Liver (tissue), 3 donors: ENCODE results near the gene ATL2.
A peak's percentile ranks its signal among the peaks of the same experiment; 100 is the strongest.

Experiments used
- JUND ChIP-seq, 2 donors: IDR thresholded peaks; 2 replicates each; pipeline ENCODE4 v1.6.1; 2016; ENCODE audit warnings: antibody characterized with exemption in 2 of 2
- YY1 ChIP-seq: IDR thresholded peaks from 2 replicates; pipeline ENCODE4 v1.6.1; 2016; ENCODE audit warnings: antibody characterized with exemption, mild to moderate bottlenecking
- TF ChIP-seq, protein P1 (sequence below): fragments of 150-350 bp; IDR thresholded peaks from 2 replicates; pipeline ENCODE4 v1.5.1; 2017; ENCODE audit warnings: improper control_type of control experiment, low read depth, low read length; ENCODE audit not compliant: missing input control
- TF ChIP-seq, protein P2 (sequence below): IDR thresholded peaks from 2 replicates; pipeline ENCODE4 v1.6.1; 2016; ENCODE audit warnings: antibody characterized with exemption
- TF ChIP-seq, protein P3 (sequence below): IDR thresholded peaks from 2 replicates; pipeline ENCODE4 v1.6.1; 2016; ENCODE audit warnings: antibody characterized with exemption, mild to moderate bottlenecking
- TF ChIP-seq, protein P4 (sequence below): IDR thresholded peaks from 2 replicates; pipeline ENCODE4 v1.6.1; 2016; ENCODE audit warnings: antibody characterized with exemption
- donor health status: healthy.
- donor health status: healthy.

DNA sequence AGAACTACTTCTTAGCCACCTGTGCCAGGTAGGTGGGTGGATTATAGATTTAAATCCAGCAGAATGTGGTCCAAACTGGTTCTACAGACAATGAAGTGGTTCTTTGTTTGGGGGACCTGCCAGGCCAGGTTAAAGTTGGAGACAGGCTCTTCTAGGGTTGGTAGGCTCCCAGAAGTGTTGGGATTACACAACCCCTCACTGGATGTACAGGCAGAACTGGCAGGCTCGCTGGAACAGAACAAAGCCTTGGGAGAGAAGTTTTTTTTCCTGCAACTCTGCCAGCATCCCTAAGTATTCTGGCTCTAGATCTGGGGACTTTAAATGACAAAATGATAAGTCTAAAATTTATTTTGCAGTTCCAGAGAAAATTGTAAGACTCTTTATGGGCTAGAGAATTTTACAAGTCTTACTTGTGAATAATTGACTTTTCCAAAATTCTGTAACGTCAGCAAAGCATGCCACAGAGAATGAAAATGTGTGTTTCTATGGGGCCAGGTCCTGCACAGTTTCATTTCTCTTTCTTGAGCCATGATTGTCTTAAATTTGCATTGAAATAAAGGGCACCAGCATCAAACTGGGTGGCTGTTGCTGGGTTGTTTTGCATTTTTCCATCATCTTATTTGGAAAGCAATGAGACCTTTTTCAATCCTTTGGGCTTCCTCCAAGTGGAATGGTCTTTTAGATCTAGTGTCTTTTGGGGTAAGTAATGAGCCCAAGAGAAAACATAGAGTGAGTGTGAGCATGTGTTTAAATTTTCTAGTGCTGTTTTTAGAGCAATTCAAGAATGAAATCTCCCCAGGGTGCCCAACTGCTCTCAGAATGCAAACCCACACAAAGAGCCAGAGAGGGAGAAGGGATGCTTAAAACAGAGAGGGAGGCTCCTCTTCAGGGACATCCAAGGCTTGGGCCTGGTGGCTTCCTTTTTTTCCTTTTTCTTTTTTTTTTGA, 32.4 kb upstream of the ATL2 start:
- TF ChIP-seq, protein P1, sequence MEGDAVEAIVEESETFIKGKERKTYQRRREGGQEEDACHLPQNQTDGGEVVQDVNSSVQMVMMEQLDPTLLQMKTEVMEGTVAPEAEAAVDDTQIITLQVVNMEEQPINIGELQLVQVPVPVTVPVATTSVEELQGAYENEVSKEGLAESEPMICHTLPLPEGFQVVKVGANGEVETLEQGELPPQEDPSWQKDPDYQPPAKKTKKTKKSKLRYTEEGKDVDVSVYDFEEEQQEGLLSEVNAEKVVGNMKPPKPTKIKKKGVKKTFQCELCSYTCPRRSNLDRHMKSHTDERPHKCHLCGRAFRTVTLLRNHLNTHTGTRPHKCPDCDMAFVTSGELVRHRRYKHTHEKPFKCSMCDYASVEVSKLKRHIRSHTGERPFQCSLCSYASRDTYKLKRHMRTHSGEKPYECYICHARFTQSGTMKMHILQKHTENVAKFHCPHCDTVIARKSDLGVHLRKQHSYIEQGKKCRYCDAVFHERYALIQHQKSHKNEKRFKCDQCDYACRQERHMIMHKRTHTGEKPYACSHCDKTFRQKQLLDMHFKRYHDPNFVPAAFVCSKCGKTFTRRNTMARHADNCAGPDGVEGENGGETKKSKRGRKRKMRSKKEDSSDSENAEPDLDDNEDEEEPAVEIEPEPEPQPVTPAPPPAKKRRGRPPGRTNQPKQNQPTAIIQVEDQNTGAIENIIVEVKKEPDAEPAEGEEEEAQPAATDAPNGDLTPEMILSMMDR: no peak
- TF ChIP-seq, protein P2, sequence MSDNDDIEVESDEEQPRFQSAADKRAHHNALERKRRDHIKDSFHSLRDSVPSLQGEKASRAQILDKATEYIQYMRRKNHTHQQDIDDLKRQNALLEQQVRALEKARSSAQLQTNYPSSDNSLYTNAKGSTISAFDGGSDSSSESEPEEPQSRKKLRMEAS: no peak
- TF ChIP-seq YY1 (peak; percentile 15), JUND (IDR thresholded peaks at IDR 0.05) (no peak)
- TF ChIP-seq, protein P3, sequence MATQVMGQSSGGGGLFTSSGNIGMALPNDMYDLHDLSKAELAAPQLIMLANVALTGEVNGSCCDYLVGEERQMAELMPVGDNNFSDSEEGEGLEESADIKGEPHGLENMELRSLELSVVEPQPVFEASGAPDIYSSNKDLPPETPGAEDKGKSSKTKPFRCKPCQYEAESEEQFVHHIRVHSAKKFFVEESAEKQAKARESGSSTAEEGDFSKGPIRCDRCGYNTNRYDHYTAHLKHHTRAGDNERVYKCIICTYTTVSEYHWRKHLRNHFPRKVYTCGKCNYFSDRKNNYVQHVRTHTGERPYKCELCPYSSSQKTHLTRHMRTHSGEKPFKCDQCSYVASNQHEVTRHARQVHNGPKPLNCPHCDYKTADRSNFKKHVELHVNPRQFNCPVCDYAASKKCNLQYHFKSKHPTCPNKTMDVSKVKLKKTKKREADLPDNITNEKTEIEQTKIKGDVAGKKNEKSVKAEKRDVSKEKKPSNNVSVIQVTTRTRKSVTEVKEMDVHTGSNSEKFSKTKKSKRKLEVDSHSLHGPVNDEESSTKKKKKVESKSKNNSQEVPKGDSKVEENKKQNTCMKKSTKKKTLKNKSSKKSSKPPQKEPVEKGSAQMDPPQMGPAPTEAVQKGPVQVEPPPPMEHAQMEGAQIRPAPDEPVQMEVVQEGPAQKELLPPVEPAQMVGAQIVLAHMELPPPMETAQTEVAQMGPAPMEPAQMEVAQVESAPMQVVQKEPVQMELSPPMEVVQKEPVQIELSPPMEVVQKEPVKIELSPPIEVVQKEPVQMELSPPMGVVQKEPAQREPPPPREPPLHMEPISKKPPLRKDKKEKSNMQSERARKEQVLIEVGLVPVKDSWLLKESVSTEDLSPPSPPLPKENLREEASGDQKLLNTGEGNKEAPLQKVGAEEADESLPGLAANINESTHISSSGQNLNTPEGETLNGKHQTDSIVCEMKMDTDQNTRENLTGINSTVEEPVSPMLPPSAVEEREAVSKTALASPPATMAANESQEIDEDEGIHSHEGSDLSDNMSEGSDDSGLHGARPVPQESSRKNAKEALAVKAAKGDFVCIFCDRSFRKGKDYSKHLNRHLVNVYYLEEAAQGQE: no peak
- TF ChIP-seq, protein P4, sequence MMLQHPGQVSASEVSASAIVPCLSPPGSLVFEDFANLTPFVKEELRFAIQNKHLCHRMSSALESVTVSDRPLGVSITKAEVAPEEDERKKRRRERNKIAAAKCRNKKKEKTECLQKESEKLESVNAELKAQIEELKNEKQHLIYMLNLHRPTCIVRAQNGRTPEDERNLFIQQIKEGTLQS: no peak
